Ovary (tissue), 3 donors: Measurements from ENCODE around the gene SOHLH1.

Experiments
- EP300 ChIP-seq: sonication (generic); formaldehyde crosslinking; IDR thresholded peaks from one replicate; pipeline ENCODE4 v1.6.1; 2017; ENCODE audit warnings: antibody characterized with exemption
- POLR2A ChIP-seq: fragments of 450-650 bp; IDR thresholded peaks from one replicate; pipeline ENCODE4 v1.6.1; 2017; ENCODE audit warnings: antibody characterized with exemption, mild to moderate bottlenecking, moderate library complexity
- TF ChIP-seq, protein P1 (sequence below), 3 donors: fragments of 450-650 bp in 2 of 3; fragments of 200-600 bp in 1 of 3; IDR thresholded peaks; one replicate each; pipeline versions ENCODE4 v1.5.1 to v1.8.0; 2016 to 2022; ENCODE audit warnings: antibody characterized with exemption in 3 of 3, mild to moderate bottlenecking in 1 of 3
- donor health status: DM: no; HTN: no; CAD: no.

DNA sequence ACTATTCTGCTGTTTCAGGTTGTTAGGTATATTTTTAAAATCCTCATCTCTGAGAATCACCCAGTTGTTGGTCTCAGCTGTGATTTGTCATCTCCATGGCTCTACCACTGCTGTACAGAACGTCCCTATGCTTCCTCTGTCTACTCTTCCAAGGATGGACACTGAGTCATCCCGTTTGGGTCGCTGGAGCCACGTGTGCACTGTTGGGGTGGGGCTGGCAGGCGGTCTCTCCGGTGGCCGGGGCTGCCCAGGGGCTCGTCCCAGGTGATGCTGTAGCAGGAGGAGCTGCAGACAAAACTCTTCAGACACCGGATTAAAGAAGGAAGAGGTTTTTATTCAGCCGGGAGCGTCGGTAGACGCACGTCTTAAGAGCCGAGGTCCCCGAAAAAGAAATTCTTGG lies 19.2 kb downstream of the SOHLH1 start:
- TF ChIP-seq, protein P1, sequence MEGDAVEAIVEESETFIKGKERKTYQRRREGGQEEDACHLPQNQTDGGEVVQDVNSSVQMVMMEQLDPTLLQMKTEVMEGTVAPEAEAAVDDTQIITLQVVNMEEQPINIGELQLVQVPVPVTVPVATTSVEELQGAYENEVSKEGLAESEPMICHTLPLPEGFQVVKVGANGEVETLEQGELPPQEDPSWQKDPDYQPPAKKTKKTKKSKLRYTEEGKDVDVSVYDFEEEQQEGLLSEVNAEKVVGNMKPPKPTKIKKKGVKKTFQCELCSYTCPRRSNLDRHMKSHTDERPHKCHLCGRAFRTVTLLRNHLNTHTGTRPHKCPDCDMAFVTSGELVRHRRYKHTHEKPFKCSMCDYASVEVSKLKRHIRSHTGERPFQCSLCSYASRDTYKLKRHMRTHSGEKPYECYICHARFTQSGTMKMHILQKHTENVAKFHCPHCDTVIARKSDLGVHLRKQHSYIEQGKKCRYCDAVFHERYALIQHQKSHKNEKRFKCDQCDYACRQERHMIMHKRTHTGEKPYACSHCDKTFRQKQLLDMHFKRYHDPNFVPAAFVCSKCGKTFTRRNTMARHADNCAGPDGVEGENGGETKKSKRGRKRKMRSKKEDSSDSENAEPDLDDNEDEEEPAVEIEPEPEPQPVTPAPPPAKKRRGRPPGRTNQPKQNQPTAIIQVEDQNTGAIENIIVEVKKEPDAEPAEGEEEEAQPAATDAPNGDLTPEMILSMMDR (IDR thresholded peaks at IDR 0.05): no peak
- no peak for TF ChIP-seq POLR2A
- no peak for TF ChIP-seq EP300
